ENCODE measurements around the gene NTS. TPM values are rescaled to one million over a fixed set of nuclear protein-coding genes. Genes with fewer than 3 reads are reported as not detected.

NTS gene, protein sequence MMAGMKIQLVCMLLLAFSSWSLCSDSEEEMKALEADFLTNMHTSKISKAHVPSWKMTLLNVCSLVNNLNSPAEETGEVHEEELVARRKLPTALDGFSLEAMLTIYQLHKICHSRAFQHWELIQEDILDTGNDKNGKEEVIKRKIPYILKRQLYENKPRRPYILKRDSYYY
- total RNA-seq (not detected), polyA plus RNA-seq (ENCODE audit: insufficient read depth, low read depth, low replicate concordance) (1.2 TPM)
- long read RNA-seq, donor 1, transcript NTS-201 (4 exons, 1,237 nt), result major isoform, 7 of 7 reads
- long read RNA-seq, donor 1, partial matches to known transcripts, result 0 of 7 reads
- long read RNA-seq, donor 1, other reads (novel, unspliced or antisense), result 0 of 7 reads
- long read RNA-seq, donor 2, partial matches to known transcripts, result 0 of 3 reads
- long read RNA-seq, donor 2, other reads (novel, unspliced or antisense), result 0 of 3 reads

DNA sequence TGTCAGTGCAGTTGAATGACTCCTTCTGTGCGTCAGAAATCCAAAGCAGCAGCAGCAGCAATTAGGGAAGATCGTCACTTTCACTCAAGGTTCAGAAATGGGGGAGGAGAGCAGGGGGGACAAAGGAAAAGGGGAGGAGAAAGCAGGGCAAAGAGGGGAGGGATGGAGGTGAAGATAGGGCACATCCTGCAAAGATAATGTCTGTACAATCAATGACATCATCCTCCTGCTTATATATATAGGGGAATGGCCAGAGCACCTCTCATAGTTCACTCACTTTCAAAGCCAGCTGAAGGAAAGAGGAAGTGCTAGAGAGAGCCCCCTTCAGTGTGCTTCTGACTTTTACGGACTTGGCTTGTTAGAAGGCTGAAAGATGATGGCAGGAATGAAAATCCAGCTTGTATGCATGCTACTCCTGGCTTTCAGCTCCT is at the start of gene NTS:
Gene NTS (plus strand): TSS at position 265 of the 431 bp plus-strand sequence. CDS start 109 bp downstream, at position 374.
- no peak for DNase-seq
- no peak within 1 kb of the TSS for H3K27ac ChIP-seq
- H3K9me3 ChIP-seq, result no peaks in the 10 kb centered on the region
- WGBS, 2 donors, result 8 to 23% methylated on average over 3 of the region's 3 CpGs
- H3K27me3 ChIP-seq, result no peaks in the 10 kb centered on the region
- intact Hi-C loops (cut with DNase I; ENCODE audit: low total_unique reads), result no loop called here
- no peak within 1 kb of the TSS for H3K4me3 ChIP-seq
- H3K36me3 ChIP-seq (ENCODE audit: low read depth, missing control alignments), result no peaks in the 10 kb centered on the region
- TF ChIP-seq POLR2A (IDR thresholded peaks at IDR 0.05), result no peak
- TF ChIP-seq, protein P1, sequence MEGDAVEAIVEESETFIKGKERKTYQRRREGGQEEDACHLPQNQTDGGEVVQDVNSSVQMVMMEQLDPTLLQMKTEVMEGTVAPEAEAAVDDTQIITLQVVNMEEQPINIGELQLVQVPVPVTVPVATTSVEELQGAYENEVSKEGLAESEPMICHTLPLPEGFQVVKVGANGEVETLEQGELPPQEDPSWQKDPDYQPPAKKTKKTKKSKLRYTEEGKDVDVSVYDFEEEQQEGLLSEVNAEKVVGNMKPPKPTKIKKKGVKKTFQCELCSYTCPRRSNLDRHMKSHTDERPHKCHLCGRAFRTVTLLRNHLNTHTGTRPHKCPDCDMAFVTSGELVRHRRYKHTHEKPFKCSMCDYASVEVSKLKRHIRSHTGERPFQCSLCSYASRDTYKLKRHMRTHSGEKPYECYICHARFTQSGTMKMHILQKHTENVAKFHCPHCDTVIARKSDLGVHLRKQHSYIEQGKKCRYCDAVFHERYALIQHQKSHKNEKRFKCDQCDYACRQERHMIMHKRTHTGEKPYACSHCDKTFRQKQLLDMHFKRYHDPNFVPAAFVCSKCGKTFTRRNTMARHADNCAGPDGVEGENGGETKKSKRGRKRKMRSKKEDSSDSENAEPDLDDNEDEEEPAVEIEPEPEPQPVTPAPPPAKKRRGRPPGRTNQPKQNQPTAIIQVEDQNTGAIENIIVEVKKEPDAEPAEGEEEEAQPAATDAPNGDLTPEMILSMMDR (IDR thresholded peaks at IDR 0.05), result no peak
- H3K4me1 ChIP-seq, result no peaks in the 10 kb centered on the region

DNA sequence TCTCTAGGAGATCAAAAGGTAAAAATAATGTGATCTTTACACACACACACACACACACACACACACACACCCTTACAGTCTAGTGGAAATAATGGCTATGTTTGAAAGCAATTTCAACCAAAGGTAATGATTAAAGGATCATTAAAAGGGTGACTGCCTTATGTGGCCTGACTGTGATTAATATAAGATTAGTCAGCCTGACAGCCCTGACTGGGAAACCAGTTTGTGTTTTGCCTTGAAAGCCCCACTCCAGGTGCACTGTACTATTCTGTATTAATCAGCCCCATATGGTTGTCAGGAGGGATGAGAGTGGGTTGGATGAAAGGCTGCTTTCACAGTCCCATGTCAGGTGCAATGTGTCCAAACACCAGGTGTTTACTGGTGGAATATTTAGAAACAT is 48.3 kb upstream of the NTS start:
- no peaks in the 10 kb centered on the region for H3K36me3 ChIP-seq (ENCODE audit: low read depth, missing control alignments)
- no peaks in the 10 kb centered on the region for H3K9me3 ChIP-seq
- no peaks in the 10 kb centered on the region for H3K4me1 ChIP-seq
- no peak overlapping the region for H3K27ac ChIP-seq
- DNase-seq, result no peak
- H3K4me3 ChIP-seq, result no peak overlapping the region
- intact Hi-C loops (cut with DNase I; ENCODE audit: low total_unique reads), result no loop called here
- no peak for TF ChIP-seq POLR2A (IDR thresholded peaks at IDR 0.05)
- TF ChIP-seq, protein P1 (IDR thresholded peaks at IDR 0.05), result no peak
- H3K27me3 ChIP-seq, result no peaks in the 10 kb centered on the region

DNA sequence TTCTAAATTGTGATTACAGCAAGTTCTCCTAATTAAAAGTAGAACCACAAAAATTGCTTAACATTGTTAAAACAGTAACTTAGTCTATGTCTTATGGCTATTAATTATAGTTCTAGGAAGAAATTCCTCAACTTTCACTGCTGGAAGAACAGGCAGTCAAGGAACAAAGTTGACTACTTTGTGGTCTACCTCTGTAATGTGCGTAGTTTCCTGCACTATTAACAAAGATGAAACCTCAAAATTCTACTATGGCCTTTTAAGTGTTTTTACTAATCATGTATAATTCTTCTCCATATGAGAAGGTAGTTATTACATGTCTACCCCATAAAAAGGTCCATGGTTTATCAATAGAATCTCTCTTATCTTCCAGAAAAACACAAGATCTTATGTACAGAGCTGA is 45.5 kb upstream of the NTS start:
- intact Hi-C loops (cut with DNase I; ENCODE audit: low total_unique reads), result no loop called here
- no peak for DNase-seq
- H3K9me3 ChIP-seq, result no peaks in the 10 kb centered on the region
- H3K36me3 ChIP-seq (ENCODE audit: low read depth, missing control alignments), result no peaks in the 10 kb centered on the region
- no peaks in the 10 kb centered on the region for H3K27me3 ChIP-seq
- no peak overlapping the region for H3K4me3 ChIP-seq
- no peak overlapping the region for H3K27ac ChIP-seq
- 96 to 98% methylated on average over 1 of the region's 1 CpG for WGBS, 2 donors
- no peak for TF ChIP-seq POLR2A (IDR thresholded peaks at IDR 0.05)
- TF ChIP-seq, protein P1 (IDR thresholded peaks at IDR 0.05), result no peak
- H3K4me1 ChIP-seq, result no peaks in the 10 kb centered on the region

DNA sequence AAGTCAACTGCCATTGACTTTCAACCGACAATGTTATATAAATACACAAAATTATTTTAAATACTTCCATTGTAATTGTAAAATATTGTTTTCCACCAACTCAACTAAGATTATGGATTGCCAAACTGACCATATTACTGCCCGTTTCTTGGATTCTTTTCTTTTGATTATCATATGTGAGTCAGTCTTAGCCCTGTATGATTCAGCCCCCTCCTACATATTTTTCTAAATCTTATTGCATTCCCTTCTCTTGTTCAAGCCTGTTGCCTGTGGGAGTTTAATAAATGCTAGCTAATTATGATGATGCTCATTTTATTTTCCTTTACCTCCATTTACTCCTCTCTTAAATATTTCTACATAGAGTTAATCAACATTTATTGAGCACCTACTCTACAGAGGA is 44.7 kb upstream of the NTS start:
- TF ChIP-seq, protein P1 (IDR thresholded peaks at IDR 0.05), result no peak
- TF ChIP-seq POLR2A (IDR thresholded peaks at IDR 0.05), result no peak
- Histone ChIP-seq H3K4me3 (no peak overlapping the region), H3K36me3 (ENCODE audit: low read depth, missing control alignments) (no peaks in the 10 kb centered on the region), H3K4me1 (no peaks in the 10 kb centered on the region), H3K27ac (no peak overlapping the region), H3K27me3 (no peaks in the 10 kb centered on the region), H3K9me3 (no peaks in the 10 kb centered on the region)
- intact Hi-C loops (cut with DNase I; ENCODE audit: low total_unique reads), result no loop called here
- no peak for DNase-seq
- WGBS, 2 donors, result 86 to 96% methylated on average over 2 of the region's 2 CpGs

Measured in testis (tissue), 5 donors.